Esophagus muscularis mucosa (tissue), 4 donors: ENCODE results near the gene F12. TPM values are rescaled to one million over a fixed set of nuclear protein-coding genes. Genes with fewer than 3 reads are reported as not detected.
"Not testable (repeated sequence)": the region's sequence is repeated elsewhere in the genome, so short reads cannot be mapped to it uniquely, and the experiment has no call there.

Experiments
- DNase-seq: peaks from one replicate; pipeline ENCODE4 v3.0.0-alpha.2; 2017; ENCODE audit errors: extremely low spot score
- H3K27ac ChIP-seq, 4 donors: fragments of 200-600 bp; sonication (generic); replicated peaks in 1 of 4; 1 replicate in 3 of 4; 2 replicates in 1 of 4; pipeline ENCODE4 v1.5.1; 2016 to 2019; ENCODE audit warnings: mild to moderate bottlenecking in 1 of 4
- H3K27me3 ChIP-seq, 4 donors: fragments of 200-600 bp; sonication (generic); one replicate each; pipeline versions ENCODE4 v1.5.1 to v1.6.0; 2016 to 2019
- H3K36me3 ChIP-seq, 4 donors: fragments of 200-600 bp; sonication (generic); one replicate each; pipeline ENCODE4 v1.5.1; 2016 to 2019
- H3K4me1 ChIP-seq, 4 donors: fragments of 200-600 bp; sonication (generic); one replicate each; pipeline ENCODE4 v1.5.1; 2016 to 2019
- H3K4me3 ChIP-seq, 4 donors: fragments of 200-600 bp; sonication (generic); 1 replicate in 2 of 4; 2 replicates in 2 of 4; pipeline ENCODE4 v1.5.1; 2016 to 2019; ENCODE audit warnings: mild to moderate bottlenecking in 4 of 4, moderate library complexity in 1 of 4
- H3K9me3 ChIP-seq, 4 donors: fragments of 200-600 bp; sonication (generic); 1 replicate in 3 of 4; 2 replicates in 1 of 4; pipeline ENCODE4 v1.5.1; 2016 to 2019
- EP300 ChIP-seq: sonication (generic); formaldehyde crosslinking; IDR thresholded peaks from one replicate; pipeline ENCODE4 v1.6.1; 2017; ENCODE audit warnings: antibody characterized with exemption
- POLR2A ChIP-seq: fragments of 450-650 bp; IDR thresholded peaks from one replicate; pipeline ENCODE4 v1.6.1; 2017; ENCODE audit warnings: antibody characterized with exemption, moderate library complexity, mild to moderate bottlenecking, low read depth
- POLR2AphosphoS5 ChIP-seq, 2 donors: sonication (generic); formaldehyde crosslinking; IDR thresholded peaks; one replicate each; pipeline ENCODE4 v1.6.1; 2017; ENCODE audit warnings: antibody characterized with exemption in 2 of 2
- WGBS: methylation state at CpG from one replicate; pipeline ENCODE4 v1.1.5; 2018; 5-methylcytosine and 5-hydroxymethylcytosine counted together
- intact Hi-C: fragments of 100-400 bp; cut with DNase I; formaldehyde crosslinking; loops from one replicate; pipeline ENCODE4 v1.15.1; 2023
- total RNA-seq, 4 donors: library from RNA; depleted of rRNA; stranded (reverse); fragments of >200 nt; gene quantifications; one replicate each; pipeline versions ENCODE4 v1.1.0 to v1.2.1, GENCODE V29; 2016
- TF ChIP-seq, protein P1 (sequence below), 3 experiments: fragments of 200-600 bp in 2 of 3; fragments of 450-650 bp in 1 of 3; sonication (generic) in 2 of 3; IDR thresholded peaks; one replicate each; pipeline ENCODE4 v1.5.1; 2017 to 2019; ENCODE audit warnings: antibody characterized with exemption in 3 of 3, mild to moderate bottlenecking in 2 of 3, moderate library complexity in 1 of 3

The F12 gene
- total RNA-seq, 4 donors from 2014 or later, result 0.17 TPM; not detected in 3

DNA sequence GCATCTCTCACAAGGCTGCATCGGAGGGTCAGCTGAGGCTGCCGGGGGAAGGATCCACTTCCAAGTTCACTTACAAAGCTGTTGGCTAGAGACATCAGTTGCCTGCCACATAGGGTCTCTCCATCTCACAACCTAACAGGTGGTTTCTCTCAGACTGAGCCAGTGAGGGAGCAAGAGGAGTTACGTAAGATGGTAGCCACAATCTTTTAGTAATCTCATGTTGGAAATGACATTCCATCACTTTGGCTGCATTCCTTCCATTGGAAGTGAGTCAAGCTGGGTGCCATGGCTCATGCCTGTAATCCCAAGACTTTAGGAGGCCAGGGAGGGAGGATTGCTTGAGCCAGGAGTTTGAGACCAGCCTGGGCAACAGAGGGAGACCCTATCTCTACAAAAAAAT, 9.7 kb upstream of the F12 start:
- intact Hi-C loops, result no loop called here
- Histone ChIP-seq H3K4me1 (peaks cover 0 to 11% (median 5%) of the 10 kb centered on the region in 4 donors), H3K27ac (no peak overlapping the region), H3K9me3 (no peaks in the 10 kb centered on the region), H3K4me3 (no peak overlapping the region), H3K36me3 (no peaks in the 10 kb centered on the region), H3K27me3 (no peaks in the 10 kb centered on the region)
- 69% methylated on average over 1 of the region's 3 CpGs for WGBS
- TF ChIP-seq POLR2AphosphoS5 (IDR thresholded peaks at IDR 0.05) (no peak), POLR2A (no peak), EP300 (no peak)
- TF ChIP-seq, protein P1, sequence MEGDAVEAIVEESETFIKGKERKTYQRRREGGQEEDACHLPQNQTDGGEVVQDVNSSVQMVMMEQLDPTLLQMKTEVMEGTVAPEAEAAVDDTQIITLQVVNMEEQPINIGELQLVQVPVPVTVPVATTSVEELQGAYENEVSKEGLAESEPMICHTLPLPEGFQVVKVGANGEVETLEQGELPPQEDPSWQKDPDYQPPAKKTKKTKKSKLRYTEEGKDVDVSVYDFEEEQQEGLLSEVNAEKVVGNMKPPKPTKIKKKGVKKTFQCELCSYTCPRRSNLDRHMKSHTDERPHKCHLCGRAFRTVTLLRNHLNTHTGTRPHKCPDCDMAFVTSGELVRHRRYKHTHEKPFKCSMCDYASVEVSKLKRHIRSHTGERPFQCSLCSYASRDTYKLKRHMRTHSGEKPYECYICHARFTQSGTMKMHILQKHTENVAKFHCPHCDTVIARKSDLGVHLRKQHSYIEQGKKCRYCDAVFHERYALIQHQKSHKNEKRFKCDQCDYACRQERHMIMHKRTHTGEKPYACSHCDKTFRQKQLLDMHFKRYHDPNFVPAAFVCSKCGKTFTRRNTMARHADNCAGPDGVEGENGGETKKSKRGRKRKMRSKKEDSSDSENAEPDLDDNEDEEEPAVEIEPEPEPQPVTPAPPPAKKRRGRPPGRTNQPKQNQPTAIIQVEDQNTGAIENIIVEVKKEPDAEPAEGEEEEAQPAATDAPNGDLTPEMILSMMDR (IDR thresholded peaks at IDR 0.05), result no peak
- DNase-seq, result no peak

DNA sequence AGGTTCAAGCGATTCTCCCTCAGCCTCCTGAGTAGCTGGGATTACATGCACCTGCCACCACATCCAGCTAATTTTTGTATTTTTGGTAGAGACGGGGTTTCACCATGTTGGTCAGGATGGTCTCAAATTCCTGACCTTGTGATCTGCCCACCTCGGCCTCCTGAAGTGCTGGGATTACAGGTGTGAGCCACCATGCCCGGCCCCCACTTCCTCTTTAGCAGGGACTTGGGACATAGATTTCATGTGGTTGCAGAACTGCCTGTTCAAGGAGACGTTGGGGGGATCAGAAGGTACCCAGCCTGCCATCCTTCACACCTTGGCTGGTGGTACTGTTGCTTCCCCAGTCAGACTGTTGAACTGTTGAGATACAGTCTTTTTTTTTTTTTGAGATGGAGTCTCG, 7.7 kb upstream of the F12 start:
- not testable (repeated sequence) for DNase-seq

DNA sequence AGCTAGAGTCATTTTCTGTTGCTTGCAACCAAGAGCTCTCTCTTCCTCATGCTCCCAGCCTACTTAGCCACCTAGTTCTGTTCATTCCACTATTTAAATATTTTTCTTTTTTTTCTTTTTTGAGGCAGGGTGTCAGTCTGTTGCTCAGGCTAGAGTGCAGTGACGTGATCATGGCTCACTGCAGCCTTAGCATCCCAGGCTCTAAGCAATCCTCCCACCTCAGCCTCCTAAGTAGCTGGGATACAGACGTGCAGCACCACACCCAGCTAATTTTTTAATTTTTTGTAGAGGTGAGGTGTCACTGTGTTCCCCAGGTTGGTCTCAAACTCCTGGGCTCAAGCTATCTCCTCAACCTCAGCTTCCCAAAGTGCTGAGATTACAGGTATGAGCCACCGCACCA, 5.1 kb upstream of the F12 start:
- DNase-seq, result no peak
- intact Hi-C loops, result no loop called here
- H3K4me3 ChIP-seq, result no peak overlapping the region
- no peaks in the 10 kb centered on the region for H3K36me3 ChIP-seq
- TF ChIP-seq EP300, result no peak
- no peak for TF ChIP-seq POLR2A
- TF ChIP-seq, protein P1 (IDR thresholded peaks at IDR 0.05), result no peak
- no peak for TF ChIP-seq POLR2AphosphoS5 (IDR thresholded peaks at IDR 0.05)
- 93% methylated on average over 3 of the region's 3 CpGs for WGBS
- no peaks in the 10 kb centered on the region for H3K27me3 ChIP-seq
- H3K9me3 ChIP-seq, result no peaks in the 10 kb centered on the region
- no peak overlapping the region for H3K27ac ChIP-seq
- peaks cover 0 to 11% (median 5%) of the 10 kb centered on the region in 4 donors for H3K4me1 ChIP-seq

More for the DNA sequence above, 7.7 kb upstream of the F12 start:
- H3K36me3 ChIP-seq, H3K4me3 ChIP-seq, H3K9me3 ChIP-seq, H3K27ac ChIP-seq, H3K27me3 ChIP-seq, intact Hi-C loops: not testable (repeated sequence)
- 95% methylated on average over 6 of the region's 6 CpGs for WGBS
- H3K4me1 ChIP-seq, result peaks cover 0 to 11% (median 5%) of the 10 kb centered on the region in 4 donors

DNA sequence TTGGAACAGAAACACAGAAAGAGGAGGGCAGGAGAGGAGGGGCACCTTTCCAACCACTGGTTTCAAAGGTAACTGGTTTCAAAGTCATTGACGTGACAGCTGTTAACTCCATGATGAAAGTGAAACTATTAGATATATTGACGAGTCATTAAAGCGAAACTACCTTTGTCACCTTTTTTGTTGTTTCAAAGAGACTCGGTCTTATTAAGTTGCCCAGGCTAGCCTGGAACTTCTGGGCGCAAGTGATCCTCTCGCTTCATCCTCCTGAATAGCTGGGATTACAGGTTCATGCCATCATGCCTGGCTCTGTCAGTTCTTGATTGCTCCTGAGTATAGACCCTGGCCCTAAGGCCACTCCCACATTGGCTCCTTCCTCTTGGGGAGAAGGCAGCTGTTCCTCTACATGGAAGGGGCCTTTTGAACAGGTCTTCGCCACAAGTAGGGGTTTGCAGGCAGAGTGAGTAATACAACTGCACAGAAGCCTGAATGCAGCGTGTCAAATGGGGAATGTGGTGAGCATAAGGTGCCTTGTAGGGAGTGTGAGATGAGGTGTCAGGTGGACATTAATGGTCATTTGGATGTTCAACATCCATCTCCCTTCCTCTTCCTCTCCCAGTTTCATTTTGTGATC, 3.4 kb upstream of the F12 start:
- no peak overlapping the region for H3K4me3 ChIP-seq
- WGBS, result 91% methylated on average over 8 of the region's 8 CpGs

DNA sequence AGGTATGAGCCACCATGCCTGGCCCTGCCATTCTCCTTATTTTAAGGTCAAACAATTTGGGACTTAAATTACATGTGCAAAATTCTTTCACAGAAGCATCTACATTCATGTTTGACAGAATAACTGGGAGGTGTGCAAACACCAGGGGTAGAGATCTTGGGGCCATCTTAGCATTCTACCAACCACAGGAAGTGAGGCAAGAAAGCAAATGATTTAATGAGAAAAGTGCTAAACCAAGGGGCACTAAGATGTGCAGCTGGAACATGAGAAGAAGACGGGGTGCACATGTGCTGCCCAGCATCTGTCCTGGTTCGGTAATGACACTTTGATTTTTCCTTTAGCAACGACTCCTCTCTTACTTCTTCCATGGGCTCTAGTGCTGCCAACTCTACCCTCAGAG, 1.2 kb upstream of the F12 start:
- H3K27me3 ChIP-seq, result peaks cover 0 to 6% (median 0%) of the 10 kb centered on the region in 4 donors
- DNase-seq, result no peak
- H3K4me3 ChIP-seq, result no peak overlapping the region
- WGBS, result 73% methylated on average over 3 of the region's 3 CpGs
- intact Hi-C loops, result no loop called here
- H3K27ac ChIP-seq, result no peak overlapping the region
- H3K36me3 ChIP-seq, result no peaks in the 10 kb centered on the region
- H3K4me1 ChIP-seq, result no peaks in the 10 kb centered on the region
- no peaks in the 10 kb centered on the region for H3K9me3 ChIP-seq
- no peak for TF ChIP-seq POLR2AphosphoS5 (IDR thresholded peaks at IDR 0.05)
- no peak for TF ChIP-seq POLR2A
- TF ChIP-seq EP300, result no peak
- TF ChIP-seq, protein P1 (IDR thresholded peaks at IDR 0.05), result no peak

More for the DNA sequence above, 3.4 kb upstream of the F12 start:
- Histone ChIP-seq H3K4me1 (peaks cover 0 to 11% (median 5%) of the 10 kb centered on the region in 4 donors), H3K27ac (no peak overlapping the region), H3K36me3 (no peaks in the 10 kb centered on the region), H3K9me3 (no peaks in the 10 kb centered on the region), H3K27me3 (no peaks in the 10 kb centered on the region)
- intact Hi-C loops, result no loop called here
- TF ChIP-seq POLR2AphosphoS5 (IDR thresholded peaks at IDR 0.05), result no peak
- TF ChIP-seq, protein P1 (IDR thresholded peaks at IDR 0.05), result no peak
- no peak for TF ChIP-seq POLR2A
- no peak for TF ChIP-seq EP300
- DNase-seq, result no peak
